HG02973 (cell line): ENCODE measurements around the gene LURAP1L.

Experiments
- ATAC-seq: cut with Tn5 transposase; IDR thresholded peaks from one replicate; pipeline ENCODE4 v1.9.1; 2021; ENCODE audit warnings: moderate library complexity; ENCODE audit not compliant: unreplicated experiment

LURAP1L gene

GRCh38 chr9:12776513-12777055, 1.8 kb downstream of the LURAP1L start:
- no peak for ATAC-seq

GRCh38 chr9:12777121-12778022, 2.6 kb downstream of the LURAP1L start:
- ATAC-seq, result no peak

- no peak for ATAC-seq
Observed at GRCh38 chr9:12778389-12778788, 3.6 kb downstream of the LURAP1L start.

- ATAC-seq, result no peak
Observed at GRCh38 chr9:12781226-12781733, 6.5 kb downstream of the LURAP1L start.

GRCh38 chr9:12783767-12784460, 9.1 kb downstream of the LURAP1L start:
- ATAC-seq, result no peak

- no peak for ATAC-seq
Observed at GRCh38 chr9:12784461-12785259, 9.8 kb downstream of the LURAP1L start.

- no peak for ATAC-seq
Observed at GRCh38 chr9:12785260-12785770, 10.5 kb downstream of the LURAP1L start.

GRCh38 chr9:12785941-12786340, 11.1 kb downstream of the LURAP1L start:
- ATAC-seq, result no peak

- no peak for ATAC-seq
Observed at GRCh38 chr9:12790001-12790400, 15.2 kb downstream of the LURAP1L start.

- ATAC-seq, result no peak
Observed at GRCh38 chr9:12790883-12791282, 16.1 kb downstream of the LURAP1L start.

- ATAC-seq, result no peak
Observed at GRCh38 chr9:12794101-12794799, 19.4 kb downstream of the LURAP1L start.

GRCh38 chr9:12796601-12797000, 21.8 kb downstream of the LURAP1L start:
- ATAC-seq, result no peak

- ATAC-seq, result no peak
Observed at GRCh38 chr9:12797037-12797436, 22.2 kb downstream of the LURAP1L start.

GRCh38 chr9:12798066-12798770, 23.4 kb downstream of the LURAP1L start:
- no peak for ATAC-seq

GRCh38 chr9:12801187-12801586, 26.4 kb downstream of the LURAP1L start:
- ATAC-seq, result no peak

GRCh38 chr9:12801663-12802062, 26.8 kb downstream of the LURAP1L start:
- no peak for ATAC-seq

GRCh38 chr9:12802093-12802492, 27.3 kb downstream of the LURAP1L start:
- ATAC-seq, result no peak

- ATAC-seq, result no peak
Observed at GRCh38 chr9:12808569-12808968, 33.7 kb downstream of the LURAP1L start.

- no peak for ATAC-seq
Observed at GRCh38 chr9:12809720-12810119, 34.9 kb downstream of the LURAP1L start.
